GM13977 (cell line): ENCODE results near the gene SHISAL2B.
"Not testable (repeated sequence)": the region's sequence is repeated elsewhere in the genome, so short reads cannot be mapped to it uniquely, and the experiment has no call there.

ENCODE experiments used
- DNase-seq: peaks from one replicate; pipeline ENCODE4 v3.0.0; 2012; ENCODE audit warnings: low spot score
- in situ Hi-C: fragments of 300-500 bp; cut with MboI; formaldehyde crosslinking; loops from one replicate; pipeline ENCODE4 v1.12.0; 2022; ENCODE audit warnings: low sequenced_read_pairs, low pct_unique_long_range_greater_than_20kb, mixed read lengths, inconsistent platforms; ENCODE audit not compliant: unreplicated experiment
- TF ChIP-seq, protein P1 (sequence below): IDR thresholded peaks from 2 replicates; pipeline ENCODE4 v1.5.1; 2012; ENCODE audit warnings: mild to moderate bottlenecking, control low read depth; ENCODE audit not compliant: insufficient read depth; ENCODE audit errors: extremely low read depth, missing control alignments

The SHISAL2B gene

DNA sequence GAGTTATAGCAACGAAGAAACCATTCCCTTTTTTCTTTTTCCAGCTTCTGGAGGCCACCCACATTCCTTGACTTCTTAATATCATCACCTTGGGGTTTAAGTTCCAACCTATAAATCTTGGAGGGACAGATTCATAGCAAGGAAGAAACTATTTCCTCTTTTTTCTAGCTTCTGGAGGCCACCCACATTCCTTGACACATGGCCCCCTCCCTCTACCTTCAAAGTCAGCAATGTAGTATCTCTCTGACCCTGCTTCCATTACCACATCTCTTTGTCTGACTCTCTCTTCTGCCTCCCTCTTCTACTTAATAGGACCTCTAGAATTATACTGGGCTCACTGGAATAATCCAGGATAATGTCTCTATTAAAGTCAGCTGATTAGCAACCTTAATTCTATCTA lies 34.7 kb upstream of the SHISAL2B start:
- TF ChIP-seq, protein P1, sequence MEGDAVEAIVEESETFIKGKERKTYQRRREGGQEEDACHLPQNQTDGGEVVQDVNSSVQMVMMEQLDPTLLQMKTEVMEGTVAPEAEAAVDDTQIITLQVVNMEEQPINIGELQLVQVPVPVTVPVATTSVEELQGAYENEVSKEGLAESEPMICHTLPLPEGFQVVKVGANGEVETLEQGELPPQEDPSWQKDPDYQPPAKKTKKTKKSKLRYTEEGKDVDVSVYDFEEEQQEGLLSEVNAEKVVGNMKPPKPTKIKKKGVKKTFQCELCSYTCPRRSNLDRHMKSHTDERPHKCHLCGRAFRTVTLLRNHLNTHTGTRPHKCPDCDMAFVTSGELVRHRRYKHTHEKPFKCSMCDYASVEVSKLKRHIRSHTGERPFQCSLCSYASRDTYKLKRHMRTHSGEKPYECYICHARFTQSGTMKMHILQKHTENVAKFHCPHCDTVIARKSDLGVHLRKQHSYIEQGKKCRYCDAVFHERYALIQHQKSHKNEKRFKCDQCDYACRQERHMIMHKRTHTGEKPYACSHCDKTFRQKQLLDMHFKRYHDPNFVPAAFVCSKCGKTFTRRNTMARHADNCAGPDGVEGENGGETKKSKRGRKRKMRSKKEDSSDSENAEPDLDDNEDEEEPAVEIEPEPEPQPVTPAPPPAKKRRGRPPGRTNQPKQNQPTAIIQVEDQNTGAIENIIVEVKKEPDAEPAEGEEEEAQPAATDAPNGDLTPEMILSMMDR: no peak
- no peak for DNase-seq
- in situ Hi-C loops: no loop called here

DNA sequence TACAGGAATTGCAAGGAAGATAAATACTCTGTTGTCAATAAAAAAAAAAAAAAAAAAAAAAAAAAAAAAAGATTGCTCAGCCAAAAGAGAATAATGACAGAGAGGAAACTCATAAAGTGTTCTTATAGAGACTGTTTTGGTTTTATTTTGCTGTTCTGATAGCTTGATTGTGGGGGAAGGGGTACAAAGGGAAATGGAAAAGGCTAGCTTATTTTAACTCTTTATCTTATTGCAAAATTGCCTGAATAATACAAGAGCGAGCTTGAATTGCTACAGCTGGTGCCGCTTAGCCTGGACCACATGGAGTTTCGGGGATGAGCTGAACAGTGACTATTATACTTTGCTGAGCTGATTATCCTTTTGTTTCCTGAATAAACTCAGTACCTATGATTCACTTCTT lies 31.0 kb upstream of the SHISAL2B start:
- TF ChIP-seq, protein P1: no peak
- in situ Hi-C loops: no loop called here
- DNase-seq: no peak

DNA sequence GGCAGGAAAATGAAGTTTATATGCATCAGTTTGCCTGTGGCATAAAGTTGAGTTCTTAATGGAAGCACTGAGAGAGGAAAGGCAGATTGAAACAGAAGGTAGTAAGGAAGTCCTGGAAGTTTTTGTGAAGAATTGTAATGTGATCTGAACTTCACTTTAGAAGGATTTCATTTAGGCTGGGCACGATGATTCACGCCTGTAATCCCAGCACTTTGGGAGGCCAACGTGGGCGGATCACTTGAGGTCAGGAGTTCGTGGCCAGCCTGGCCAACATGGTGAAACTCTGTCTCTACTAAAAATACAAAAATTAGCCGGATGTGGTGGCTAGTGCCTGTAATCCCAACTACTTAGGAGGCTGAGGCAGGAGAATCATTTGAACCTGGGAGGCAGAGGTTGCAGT lies 27.1 kb upstream of the SHISAL2B start:
- DNase-seq, in situ Hi-C loops: not testable (repeated sequence)

DNA sequence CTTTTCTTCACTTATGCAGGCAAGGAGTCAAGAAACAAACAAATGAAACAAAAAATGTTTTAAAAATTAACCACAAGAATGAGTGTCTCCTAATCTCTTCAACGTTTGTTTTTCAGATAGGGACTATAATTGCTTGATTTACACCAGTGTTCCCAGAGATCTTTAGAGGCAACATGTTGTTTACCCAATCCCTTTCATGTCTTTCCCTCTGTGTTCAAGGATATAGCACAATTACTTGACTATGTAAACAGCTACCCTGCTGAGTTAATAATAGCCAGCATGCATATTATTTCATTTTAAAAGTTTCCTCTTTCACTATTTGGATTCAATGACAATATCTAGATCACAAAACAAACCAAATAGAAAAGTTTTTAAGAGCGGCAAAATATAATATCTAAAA lies 25.1 kb upstream of the SHISAL2B start:
- TF ChIP-seq, protein P1: no peak
- in situ Hi-C loops: no loop called here
- DNase-seq: no peak

DNA sequence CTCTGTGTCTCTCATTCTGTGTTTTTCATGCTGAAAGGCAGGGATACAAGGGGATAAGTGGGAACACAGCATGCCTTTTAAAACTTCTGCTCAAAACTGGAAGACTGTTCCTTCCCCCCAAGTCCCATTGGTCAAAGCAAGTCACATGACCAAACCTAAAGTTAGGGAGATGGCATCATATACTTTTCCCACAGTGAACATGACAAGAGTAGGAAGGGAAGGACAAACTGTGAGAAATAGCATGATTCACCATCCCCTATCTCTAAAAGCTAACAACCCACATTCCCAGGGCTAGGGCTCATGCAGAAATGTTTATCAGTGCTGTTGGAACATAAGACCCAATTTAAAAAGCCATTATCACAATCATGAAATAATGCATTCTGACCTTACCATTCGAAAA lies 24.2 kb upstream of the SHISAL2B start:
- DNase-seq: no peak
- in situ Hi-C loops: no loop called here
- TF ChIP-seq, protein P1: no peak

DNA sequence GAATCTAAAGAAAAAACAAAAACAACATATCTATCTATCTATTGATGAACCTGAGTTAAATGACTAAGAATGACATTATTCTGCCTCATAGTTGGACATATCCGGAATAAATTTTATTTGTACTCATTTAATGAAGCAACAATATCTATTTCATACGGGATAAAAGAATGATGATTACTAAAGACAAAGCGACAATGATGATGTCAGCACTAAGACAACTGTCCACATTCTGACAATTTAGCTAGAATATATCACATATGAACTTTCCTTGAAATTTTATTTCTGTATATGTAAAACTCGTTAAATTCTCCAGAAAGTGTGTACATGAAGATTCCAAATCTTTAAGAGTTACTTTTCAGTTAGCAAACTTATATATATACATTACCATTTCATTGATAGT lies 23.2 kb upstream of the SHISAL2B start:
- in situ Hi-C loops: no loop called here
- TF ChIP-seq, protein P1: no peak

DNA sequence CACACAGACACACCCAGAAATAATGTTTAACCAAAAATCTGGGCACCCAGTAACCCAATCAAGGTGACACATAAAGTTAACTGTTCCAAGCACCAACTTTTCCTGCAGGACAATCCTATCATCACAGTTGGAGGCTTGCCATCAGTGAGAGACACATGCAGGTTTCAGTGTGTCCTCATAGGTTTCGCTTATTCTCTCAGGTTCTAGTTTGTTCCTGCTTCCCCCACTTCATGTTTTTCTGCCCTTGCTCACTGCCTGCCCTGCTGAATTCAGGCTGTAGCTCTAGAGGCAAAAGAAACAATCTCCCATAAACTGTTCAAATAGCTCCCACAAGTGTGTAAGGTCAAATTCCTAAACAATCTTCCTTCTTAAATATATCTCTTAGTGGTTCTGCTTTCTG lies 20.0 kb upstream of the SHISAL2B start:
- in situ Hi-C loops: no loop called here
- TF ChIP-seq, protein P1: no peak
- DNase-seq: no peak

More for the DNA sequence above, 23.2 kb upstream of the SHISAL2B start:
- no peak for DNase-seq
